Effector memory CD8-positive, alpha-beta T cell (primary cell): ENCODE data around the gene SLC25A21.
"Not testable (repeated sequence)": the region's sequence is repeated elsewhere in the genome, so short reads cannot be mapped to it uniquely, and the experiment has no call there.

Source experiments
- ATAC-seq: fragments of 150-1000 bp; cut with Tn5 transposase; replicated peaks from 2 replicates; pipeline ENCODE4 v1.10.0; 2021; ENCODE audit warnings: mild to moderate bottlenecking, moderate library complexity
- DNase-seq, 3 experiments: peaks; one replicate each; pipeline ENCODE4 v3.0.0; 2021
- H3K27ac Mint-ChIP-seq, 2 donors: one replicate each; pipeline ENCODE4 v1.8.0; 2022; ENCODE audit warnings: mild to moderate bottlenecking in 2 of 2, mixed read lengths in 2 of 2, moderate library complexity in 2 of 2
- H3K27me3 Mint-ChIP-seq, 2 donors: one replicate each; pipeline ENCODE4 v1.8.0; 2022; ENCODE audit warnings: mixed read lengths in 2 of 2
- H3K36me3 Mint-ChIP-seq: one replicate; pipeline ENCODE4 v1.8.0; 2022; ENCODE audit warnings: mild to moderate bottlenecking, moderate library complexity, mixed read lengths; ENCODE audit not compliant: insufficient read depth
- H3K4me1 Mint-ChIP-seq, 2 donors: one replicate each; pipeline ENCODE4 v1.8.0; 2022; ENCODE audit warnings: low read depth in 2 of 2, mixed read lengths in 2 of 2
- H3K4me3 Mint-ChIP-seq, 2 donors: one replicate each; pipeline ENCODE4 v1.8.0; 2022; ENCODE audit warnings: mild to moderate bottlenecking in 2 of 2, mixed read lengths in 2 of 2, moderate library complexity in 2 of 2
- H3K9me3 Mint-ChIP-seq, 2 donors: one replicate each; pipeline ENCODE4 v1.8.0; 2022; ENCODE audit warnings: mixed read lengths in 2 of 2
- total RNA-seq, 9 experiments: gene quantifications; one replicate each; lab custom pipeline; 2026; lab: John Stamatoyannopoulos, UW

Gene SLC25A21
- 0 to 0.66 (median 0) reads per million in 9 experiments for total RNA-seq

DNA sequence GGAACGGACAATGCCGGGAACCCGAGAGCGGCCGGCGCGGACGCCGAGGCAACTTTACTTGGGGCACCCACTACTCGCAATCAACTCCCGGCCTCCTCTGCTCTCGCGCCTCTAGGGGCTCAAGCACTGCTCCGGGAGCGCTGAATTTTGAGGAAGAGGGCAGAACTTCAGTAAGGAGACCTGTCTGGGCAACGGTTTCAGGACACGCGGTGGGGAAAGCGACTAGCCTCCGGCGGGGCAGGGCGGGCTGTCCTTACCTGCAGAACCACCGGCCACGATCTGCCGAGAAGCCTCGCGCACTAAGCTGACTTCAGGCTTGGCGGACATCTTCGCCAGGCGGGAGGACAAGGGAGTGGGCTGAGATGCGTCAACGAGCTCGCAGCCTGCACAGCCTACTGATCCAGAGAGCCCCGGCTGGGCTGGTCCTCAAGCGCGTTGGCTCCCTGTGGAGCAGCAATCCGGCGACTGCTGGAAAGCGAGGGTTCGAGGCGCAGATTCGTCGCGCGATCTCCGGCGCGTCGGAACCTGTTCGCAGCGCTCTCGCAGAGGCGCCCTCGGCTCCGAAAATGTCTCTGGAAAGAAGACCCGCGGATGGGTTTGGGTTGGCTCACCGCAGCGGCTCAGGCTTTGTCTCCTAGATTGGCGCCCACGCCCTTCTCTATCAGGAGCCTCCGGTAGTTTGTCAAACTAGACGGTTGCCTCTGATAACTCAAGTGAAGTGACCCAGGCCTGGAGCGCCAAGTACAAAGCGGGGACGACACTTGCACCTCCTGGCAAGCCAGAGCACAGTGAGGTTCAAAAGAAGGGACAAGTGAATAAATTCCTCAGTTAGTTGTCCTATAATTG, at the start of gene SLC25A21:
SLC25A21 (minus strand) TSS at position 583 of the 846 bp plus-strand sequence.
- DNase-seq = no peak
- Mint-ChIP-seq H3K27ac (no peak within 1 kb of the TSS), H3K36me3 (no peaks in the 10 kb centered on the region), H3K9me3 (peaks cover 4 to 17% of the 10 kb centered on the region in 2 donors), H3K4me3 (no peak within 1 kb of the TSS), H3K4me1 (no peaks in the 10 kb centered on the region), H3K27me3 (no peaks in the 10 kb centered on the region)
- ATAC-seq = no peak

DNA sequence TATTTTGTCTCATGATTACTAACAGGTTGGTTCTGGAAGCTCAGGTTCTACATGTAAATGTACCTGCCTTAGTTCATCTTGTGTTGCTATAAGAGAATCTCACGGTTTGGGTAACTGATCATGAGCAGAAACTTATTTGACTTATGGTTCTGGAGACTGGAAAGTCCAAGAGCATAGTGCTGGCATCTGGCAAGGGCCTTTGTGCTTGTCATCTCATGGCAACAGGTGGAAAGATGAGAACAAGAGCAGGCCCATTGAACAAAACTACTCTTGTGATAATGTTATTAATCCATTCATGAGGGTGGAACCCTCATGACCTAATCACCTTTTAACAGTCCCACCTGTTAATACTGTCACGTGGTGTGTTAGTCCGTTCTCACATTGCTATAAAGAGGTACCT, 48.7 kb upstream of the SLC25A21 start:
- Mint-ChIP-seq H3K27me3 (no peaks in the 10 kb centered on the region), H3K27ac (no peak overlapping the region), H3K4me1 (no peaks in the 10 kb centered on the region), H3K9me3 (peaks cover 2 to 3% of the 10 kb centered on the region in 2 donors), H3K4me3 (no peak overlapping the region), H3K36me3 (peaks cover 4% of the 10 kb centered on the region)
- ATAC-seq = no peak
- DNase-seq = no peak

DNA sequence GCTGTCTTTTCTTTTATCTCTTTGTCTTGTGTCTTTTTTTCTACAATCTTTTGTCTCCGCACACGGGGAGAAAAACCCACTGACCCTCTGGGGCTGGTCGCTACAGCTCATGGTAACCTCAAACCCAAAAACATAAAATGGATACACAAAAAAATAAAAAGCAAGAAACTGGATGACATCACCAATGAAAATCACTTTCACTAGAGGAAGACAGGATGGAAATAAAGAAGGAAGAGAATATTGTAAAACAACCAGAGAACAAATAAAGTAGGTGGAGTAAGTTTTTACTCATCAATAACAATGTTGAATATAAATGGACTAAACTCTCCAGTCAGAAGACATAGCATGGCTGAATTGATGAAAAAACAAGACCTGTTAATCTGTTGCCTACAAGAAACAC, 42.9 kb upstream of the SLC25A21 start:
- ATAC-seq = no peak
- H3K27me3 Mint-ChIP-seq = no peaks in the 10 kb centered on the region
- H3K4me3 Mint-ChIP-seq = no peak overlapping the region
- peaks cover 13 to 18% of the 10 kb centered on the region in 2 donors for H3K9me3 Mint-ChIP-seq
- no peaks in the 10 kb centered on the region for H3K4me1 Mint-ChIP-seq
- peaks cover 4% of the 10 kb centered on the region for H3K36me3 Mint-ChIP-seq
- no peak for DNase-seq
- H3K27ac Mint-ChIP-seq = no peak overlapping the region

DNA sequence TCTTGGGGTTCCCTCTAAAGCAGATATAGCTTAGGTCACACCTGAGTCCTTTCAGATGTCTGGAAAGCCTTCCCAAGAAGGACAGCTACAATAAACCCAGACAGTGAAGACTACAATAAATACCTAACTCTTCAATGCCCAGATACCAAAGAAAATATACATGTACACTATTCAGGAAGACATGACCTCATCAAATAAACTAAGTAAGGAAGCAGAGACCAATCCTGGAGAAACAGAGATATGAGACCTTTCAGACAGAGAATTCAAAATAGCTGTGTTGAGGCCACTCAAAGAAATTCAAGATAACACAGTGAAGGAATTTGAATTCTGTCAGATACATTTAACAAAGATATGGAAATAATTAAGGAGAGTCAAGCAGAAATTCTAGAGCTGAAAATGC, 40.6 kb upstream of the SLC25A21 start:
- DNase-seq (no peak), ATAC-seq (no peak)
- Mint-ChIP-seq H3K4me3 (no peak overlapping the region), H3K27ac (no peak overlapping the region), H3K9me3 (peaks cover 13 to 19% of the 10 kb centered on the region in 2 donors), H3K36me3 (no peaks in the 10 kb centered on the region), H3K4me1 (no peaks in the 10 kb centered on the region), H3K27me3 (no peaks in the 10 kb centered on the region)

DNA sequence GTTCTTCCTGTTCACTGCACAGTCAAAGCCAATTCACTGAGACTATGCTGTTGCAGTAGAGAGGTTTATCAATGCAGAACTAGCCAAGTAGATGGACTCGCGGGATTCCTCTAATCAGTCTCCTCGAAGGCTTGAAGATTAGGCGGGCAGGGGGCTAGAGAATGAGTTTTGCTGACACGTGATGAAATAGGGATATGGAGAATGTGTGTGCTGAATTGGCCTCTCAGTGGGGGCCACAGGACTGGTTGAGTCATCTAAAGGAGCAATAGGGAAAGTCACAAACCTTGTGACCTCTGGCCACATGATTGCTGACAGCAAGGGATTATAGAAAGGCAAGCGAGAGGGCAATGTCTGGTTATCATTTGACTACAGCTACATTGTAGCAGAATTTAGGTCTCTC, 38.0 kb upstream of the SLC25A21 start:
- no peak overlapping the region for H3K27ac Mint-ChIP-seq
- no peak overlapping the region for H3K4me3 Mint-ChIP-seq
- no peaks in the 10 kb centered on the region for H3K36me3 Mint-ChIP-seq
- H3K27me3 Mint-ChIP-seq = no peaks in the 10 kb centered on the region
- no peaks in the 10 kb centered on the region for H3K4me1 Mint-ChIP-seq
- DNase-seq (no peak), ATAC-seq (no peak)
- H3K9me3 Mint-ChIP-seq = peaks cover 13 to 19% of the 10 kb centered on the region in 2 donors

DNA sequence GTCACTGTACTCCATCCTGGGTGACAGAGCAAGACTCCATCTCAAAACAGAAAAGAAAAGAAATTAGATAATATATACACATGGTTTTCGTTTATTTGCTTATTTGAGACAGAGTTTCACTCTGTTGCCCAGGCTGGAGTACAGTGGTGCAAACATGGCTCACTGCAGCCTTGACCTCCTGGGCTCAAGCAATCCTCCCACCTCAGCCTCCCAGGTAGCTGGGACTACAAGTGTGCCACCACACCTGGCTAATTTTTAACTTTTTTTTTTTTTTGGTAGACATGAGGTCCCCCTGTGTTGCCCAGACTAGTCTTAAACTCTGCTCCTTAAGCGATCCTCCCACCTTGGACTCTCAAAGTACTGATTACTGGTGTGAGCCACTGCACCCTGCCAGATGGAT, 37.2 kb upstream of the SLC25A21 start:
- peaks cover 13 to 19% of the 10 kb centered on the region in 2 donors for H3K9me3 Mint-ChIP-seq
- not testable (repeated sequence) for H3K27me3 Mint-ChIP-seq, H3K4me3 Mint-ChIP-seq, DNase-seq, H3K27ac Mint-ChIP-seq, H3K4me1 Mint-ChIP-seq, H3K36me3 Mint-ChIP-seq, ATAC-seq

DNA sequence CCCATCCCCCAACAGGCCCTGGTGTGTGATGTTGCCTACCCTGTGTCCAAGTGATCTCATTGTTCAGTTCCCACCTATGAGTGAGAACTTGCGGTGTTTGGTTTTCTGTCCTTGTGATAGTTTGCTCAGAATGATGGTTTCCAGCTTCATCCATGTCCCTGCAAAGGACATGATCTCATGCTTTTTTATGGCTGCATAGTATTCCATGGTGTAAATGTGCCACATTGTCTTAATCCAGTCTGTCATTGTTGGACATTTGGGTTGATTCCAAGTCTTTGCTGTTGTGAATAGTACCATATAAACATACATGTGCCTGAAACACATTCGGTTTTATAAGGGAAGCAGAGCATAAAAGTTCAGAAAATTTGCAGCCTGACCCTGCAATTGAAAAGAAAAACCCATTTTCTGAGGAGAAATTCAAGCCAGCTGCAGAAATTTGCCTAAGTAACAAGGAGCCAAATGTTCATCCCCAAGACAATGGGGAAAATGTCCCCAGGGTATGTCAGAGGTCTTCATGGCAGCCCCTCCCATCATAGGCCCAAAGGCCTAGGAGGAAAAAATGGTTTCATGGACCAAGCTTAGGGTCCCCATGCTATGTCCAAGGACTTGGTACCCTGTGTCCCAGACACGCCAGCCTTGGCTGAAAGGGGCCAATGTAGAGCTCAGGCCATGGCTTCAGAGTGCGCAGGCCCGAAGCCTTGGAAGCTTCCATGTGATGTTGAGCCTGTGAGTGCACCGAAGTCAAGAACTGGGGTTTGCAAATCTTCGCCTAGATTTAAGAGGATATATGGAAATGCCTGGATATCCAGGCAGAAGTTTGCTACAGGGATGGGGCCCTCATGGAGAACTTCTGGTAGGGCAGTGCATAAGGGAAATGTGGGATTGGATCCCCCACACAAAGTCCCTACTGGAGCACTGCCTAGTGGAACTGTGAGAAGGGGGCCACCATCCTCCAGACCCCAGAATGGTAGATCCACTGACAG, 33.5 kb upstream of the SLC25A21 start:
- not testable (repeated sequence) for H3K27me3 Mint-ChIP-seq, H3K36me3 Mint-ChIP-seq, H3K27ac Mint-ChIP-seq, H3K4me3 Mint-ChIP-seq, H3K4me1 Mint-ChIP-seq, ATAC-seq, DNase-seq
- peaks cover 0 to 13% of the 10 kb centered on the region in 2 donors for H3K9me3 Mint-ChIP-seq

DNA sequence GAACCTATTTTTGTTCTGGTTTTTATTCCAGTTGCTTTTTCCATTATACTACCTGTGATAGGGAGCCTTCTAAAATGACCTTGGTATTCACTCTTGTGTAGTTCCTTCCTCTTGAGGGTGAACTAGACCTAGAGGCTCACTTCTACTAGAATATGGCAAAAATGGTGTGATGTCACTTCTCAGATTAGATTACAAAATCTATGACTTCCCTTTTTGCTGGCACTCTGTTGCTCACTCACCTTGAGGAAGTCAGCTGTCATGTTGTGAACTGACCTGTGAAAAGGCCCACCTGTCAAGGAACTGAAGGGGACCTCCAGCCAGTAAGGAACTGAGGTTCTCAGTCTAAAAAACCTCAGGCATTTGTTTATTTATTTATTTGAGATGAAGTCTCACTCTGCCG, 31.0 kb upstream of the SLC25A21 start:
- no peaks in the 10 kb centered on the region for H3K36me3 Mint-ChIP-seq
- ATAC-seq (no peak), DNase-seq (no peak)
- H3K4me3 Mint-ChIP-seq = no peak overlapping the region
- peaks cover 0 to 10% of the 10 kb centered on the region in 2 donors for H3K9me3 Mint-ChIP-seq
- H3K4me1 Mint-ChIP-seq = no peaks in the 10 kb centered on the region
- no peak overlapping the region for H3K27ac Mint-ChIP-seq
- H3K27me3 Mint-ChIP-seq = no peaks in the 10 kb centered on the region

DNA sequence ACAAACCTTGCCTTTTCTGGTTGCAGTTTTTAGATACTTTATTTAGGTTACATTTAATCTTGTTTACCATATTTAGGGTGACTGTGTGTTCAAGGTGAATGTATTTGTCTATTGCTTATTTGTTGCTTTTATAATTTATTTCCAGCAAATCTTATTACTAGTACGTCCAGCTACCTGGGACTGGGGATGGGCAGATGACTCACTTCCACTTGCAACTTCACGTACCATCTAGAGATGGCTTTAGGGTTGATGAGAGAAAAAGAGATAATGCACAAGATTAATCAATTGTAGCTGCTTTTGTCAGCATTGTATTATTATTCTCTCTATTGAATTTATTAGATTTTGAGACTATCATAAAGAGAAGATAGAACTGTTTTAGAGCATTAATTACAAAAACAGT, 30.4 kb upstream of the SLC25A21 start:
- Mint-ChIP-seq H3K4me3 (no peak overlapping the region), H3K4me1 (no peaks in the 10 kb centered on the region), H3K36me3 (no peaks in the 10 kb centered on the region), H3K27me3 (no peaks in the 10 kb centered on the region), H3K27ac (no peak overlapping the region), H3K9me3 (peaks cover 0 to 10% of the 10 kb centered on the region in 2 donors)
- no peak for DNase-seq
- no peak for ATAC-seq

DNA sequence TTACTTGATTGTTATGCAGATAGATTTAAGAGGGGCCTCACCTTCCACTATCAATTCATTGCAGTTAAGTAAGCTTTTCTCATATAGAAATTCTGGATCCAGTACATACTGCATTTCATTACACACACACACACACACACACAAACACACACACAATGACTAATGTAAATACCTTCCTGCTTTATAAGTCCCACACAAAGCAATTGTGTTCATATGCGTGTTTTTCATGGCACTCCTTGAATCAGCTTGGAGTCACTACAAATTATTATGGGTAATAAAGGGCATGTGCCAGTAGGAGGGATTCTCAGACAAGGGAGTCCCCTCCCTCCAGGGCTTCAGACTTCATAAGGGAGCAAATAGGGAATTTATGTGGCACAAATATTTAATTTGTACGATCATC, 29.9 kb upstream of the SLC25A21 start:
- DNase-seq (no peak), ATAC-seq (no peak)
- peaks cover 0 to 10% of the 10 kb centered on the region in 2 donors for H3K9me3 Mint-ChIP-seq
- no peaks in the 10 kb centered on the region for H3K27me3 Mint-ChIP-seq
- no peaks in the 10 kb centered on the region for H3K36me3 Mint-ChIP-seq
- H3K4me1 Mint-ChIP-seq = peaks cover 0 to 2% of the 10 kb centered on the region in 2 donors
- no peak overlapping the region for H3K4me3 Mint-ChIP-seq
- no peak overlapping the region for H3K27ac Mint-ChIP-seq

DNA sequence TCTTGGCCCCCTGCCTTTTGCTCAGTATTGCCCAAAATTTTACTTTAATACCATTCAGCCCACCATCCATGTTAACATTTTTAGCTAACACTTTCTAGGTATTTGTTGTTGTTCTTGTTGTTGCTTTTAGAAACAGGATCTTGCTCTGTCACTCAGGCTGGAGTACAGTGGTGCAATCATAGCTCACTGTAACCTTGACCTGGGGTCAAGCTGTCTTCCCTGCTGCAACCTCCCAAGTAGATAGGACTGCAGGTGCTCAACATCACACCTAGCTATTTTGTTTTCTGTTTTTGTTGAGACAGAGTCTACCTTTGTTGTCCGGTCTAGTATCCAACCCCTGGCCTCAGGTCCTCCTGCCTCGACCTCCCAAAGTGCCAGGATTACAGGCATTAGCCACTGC, 29.3 kb upstream of the SLC25A21 start:
- DNase-seq = no peak
- peaks cover 0 to 2% of the 10 kb centered on the region in 2 donors for H3K4me1 Mint-ChIP-seq
- no peaks in the 10 kb centered on the region for H3K27me3 Mint-ChIP-seq
- peaks cover 0 to 10% of the 10 kb centered on the region in 2 donors for H3K9me3 Mint-ChIP-seq
- no peak overlapping the region for H3K27ac Mint-ChIP-seq
- ATAC-seq = no peak
- H3K36me3 Mint-ChIP-seq = no peaks in the 10 kb centered on the region
- no peak overlapping the region for H3K4me3 Mint-ChIP-seq

DNA sequence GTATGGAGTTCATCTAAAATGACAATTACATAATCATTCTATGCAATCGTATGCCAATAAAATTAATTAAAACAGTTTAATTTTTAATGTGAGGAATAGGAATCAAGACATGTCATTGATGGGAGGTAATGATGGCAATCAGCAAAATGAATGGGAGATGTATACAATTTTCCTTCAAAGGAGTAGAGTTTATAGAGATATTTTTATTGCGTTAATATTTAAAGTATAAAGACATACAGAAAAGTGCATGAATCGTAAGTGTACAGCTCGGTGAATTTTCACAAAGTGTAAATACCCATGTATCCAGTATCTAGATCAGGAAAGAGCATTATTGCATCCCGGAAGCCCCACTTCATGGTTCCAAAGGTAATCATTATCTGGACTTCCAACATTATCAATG, 26.5 kb upstream of the SLC25A21 start:
- Mint-ChIP-seq H3K9me3 (peaks cover 2 to 8% of the 10 kb centered on the region in 2 donors), H3K27ac (no peak overlapping the region), H3K4me3 (no peak overlapping the region), H3K4me1 (peaks cover 0 to 2% of the 10 kb centered on the region in 2 donors), H3K36me3 (no peaks in the 10 kb centered on the region), H3K27me3 (no peaks in the 10 kb centered on the region)
- ATAC-seq (no peak), DNase-seq (no peak)

DNA sequence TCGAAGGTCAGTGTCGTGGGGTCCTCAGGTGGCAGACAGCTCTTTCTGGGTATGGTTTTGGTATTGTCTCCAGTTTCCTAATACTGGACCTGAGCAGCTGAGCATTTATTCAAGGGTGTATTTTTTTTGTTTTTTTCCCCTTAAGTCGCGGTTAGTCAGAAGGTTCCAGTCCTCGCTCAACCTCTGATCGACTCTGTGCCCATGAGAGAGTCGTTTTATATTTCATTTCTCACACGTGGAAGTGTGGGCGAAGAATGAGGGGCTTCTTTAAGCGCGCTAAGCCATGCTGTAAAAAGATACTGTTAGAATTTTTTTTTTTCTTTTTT, 25.8 kb upstream of the SLC25A21 start:
- no peak for DNase-seq
- no peak for ATAC-seq
- H3K4me3 Mint-ChIP-seq = no peak overlapping the region

More for the DNA sequence above, 25.8 kb upstream of the SLC25A21 start:
- H3K27me3 Mint-ChIP-seq = no peaks in the 10 kb centered on the region
- peaks cover 0 to 2% of the 10 kb centered on the region in 2 donors for H3K4me1 Mint-ChIP-seq
- H3K27ac Mint-ChIP-seq = no peak overlapping the region
- H3K9me3 Mint-ChIP-seq = peaks cover 2 to 8% of the 10 kb centered on the region in 2 donors
- no peaks in the 10 kb centered on the region for H3K36me3 Mint-ChIP-seq
